Activated T-cell treated with anti-CD3 and anti-CD28 coated beads for 24 hours (primary cell): Measurements from ENCODE around the gene LRRC61.
"Not testable (repeated sequence)": the region's sequence is repeated elsewhere in the genome, so short reads cannot be mapped to it uniquely, and the experiment has no call there.

Experiments
- DNase-seq: peaks from one replicate; pipeline ENCODE4 v3.0.0-alpha.2; 2020; ENCODE audit warnings: low read depth

LRRC61 gene, protein sequence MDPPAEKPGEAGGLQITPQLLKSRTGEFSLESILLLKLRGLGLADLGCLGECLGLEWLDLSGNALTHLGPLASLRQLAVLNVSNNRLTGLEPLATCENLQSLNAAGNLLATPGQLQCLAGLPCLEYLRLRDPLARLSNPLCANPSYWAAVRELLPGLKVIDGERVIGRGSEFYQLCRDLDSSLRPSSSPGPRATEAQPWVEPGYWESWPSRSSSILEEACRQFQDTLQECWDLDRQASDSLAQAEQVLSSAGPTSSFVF

DNA sequence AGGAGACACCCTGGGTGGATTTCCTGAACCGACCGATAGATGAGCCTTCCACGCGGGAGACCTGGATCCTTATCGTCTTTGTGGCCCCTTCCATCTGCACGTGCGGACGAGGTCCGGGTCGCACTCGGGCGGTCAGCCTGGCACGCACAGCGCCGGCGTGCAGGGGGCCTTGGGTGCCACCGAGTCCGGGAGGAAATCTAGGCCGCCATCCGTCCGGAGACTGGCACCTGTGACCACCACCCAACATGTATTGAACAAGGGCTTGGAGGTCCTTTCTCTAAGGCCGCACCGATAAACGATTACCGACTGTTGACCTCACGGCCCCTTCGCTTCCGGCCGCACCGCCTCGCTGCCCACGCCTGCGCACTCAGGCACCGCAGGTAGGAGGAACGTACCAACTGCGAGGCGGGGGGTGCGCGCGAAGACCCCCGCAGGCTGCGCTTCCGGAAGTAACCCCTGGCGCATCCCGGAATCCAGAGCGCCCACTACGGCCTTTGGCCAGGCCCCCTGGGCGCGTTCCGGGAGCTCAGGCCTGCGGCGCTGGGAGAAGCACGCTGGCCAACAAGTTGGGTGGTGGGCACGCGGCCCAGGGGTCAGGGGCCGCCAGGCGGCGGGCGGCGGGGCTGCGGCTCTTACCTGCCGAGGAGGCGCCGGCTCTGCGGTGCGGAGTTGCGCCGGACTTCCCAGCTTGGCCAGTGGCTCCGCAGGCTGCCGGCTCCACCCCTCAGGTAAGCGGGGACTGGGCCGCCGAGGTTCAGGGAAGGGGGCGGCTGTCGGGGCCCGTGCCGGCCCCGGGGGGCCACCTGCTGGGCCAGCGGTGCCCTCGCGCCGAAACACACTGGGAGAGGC, at the start of gene LRRC61, which contains the start of gene ACTR3C:
TSS of gene LRRC61 (plus strand) at position 523 of the 849 bp plus-strand sequence. CDS start 13,507 bp downstream, outside the sequence.
TSS of gene ACTR3C (minus strand) at position 713 of the 849 bp plus-strand sequence. CDS start 28,249 bp downstream, outside the sequence.
- DNase-seq = peak; percentile 61

DNA sequence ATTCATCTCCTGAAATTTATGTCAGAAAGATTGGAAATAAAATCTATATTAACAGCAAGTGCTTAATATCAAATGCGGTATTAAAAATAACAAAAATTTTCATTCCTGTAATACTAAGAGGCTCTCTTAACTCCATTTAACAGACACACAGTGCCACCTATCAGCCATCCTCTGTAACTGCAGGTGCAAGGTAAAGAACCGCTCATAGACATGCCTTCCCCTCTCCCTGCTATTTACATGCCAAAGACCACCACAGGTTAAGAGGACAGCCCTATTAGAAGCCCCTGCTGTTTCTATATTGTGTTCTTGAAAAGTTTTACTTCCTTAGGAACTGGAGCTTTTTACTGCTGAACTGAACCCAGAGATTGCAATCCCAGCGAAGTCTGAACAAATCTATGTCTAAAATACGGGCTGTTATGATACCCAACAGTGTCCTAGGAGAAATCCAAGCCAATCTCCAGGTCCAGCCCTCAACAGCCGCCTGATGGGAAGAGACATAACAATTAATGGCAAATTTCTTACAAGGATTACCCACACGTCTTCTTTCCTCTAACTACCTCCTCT, 46.9 kb upstream of the LRRC61 start:
- DNase-seq = peak; percentile 44

DNA sequence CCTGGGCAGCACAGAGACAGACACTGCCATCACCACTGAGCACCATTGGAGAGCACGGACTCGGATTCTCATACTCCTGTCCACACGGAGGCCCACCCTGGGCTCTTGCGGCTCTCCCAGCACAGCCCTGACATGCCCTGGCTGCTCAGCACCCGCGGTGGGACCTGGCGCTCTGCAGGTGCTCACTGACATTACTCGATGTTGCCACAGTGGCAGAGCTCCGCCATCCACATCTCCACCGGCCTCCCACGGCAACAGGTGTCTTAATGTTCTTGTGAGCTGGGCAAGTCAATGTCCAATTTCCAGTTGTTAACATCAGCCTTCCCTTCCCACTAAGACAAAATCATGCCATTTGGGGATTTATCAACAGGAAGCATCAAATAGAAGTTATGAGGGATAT, 44.8 kb upstream of the LRRC61 start:
- not testable (repeated sequence) for DNase-seq

DNA sequence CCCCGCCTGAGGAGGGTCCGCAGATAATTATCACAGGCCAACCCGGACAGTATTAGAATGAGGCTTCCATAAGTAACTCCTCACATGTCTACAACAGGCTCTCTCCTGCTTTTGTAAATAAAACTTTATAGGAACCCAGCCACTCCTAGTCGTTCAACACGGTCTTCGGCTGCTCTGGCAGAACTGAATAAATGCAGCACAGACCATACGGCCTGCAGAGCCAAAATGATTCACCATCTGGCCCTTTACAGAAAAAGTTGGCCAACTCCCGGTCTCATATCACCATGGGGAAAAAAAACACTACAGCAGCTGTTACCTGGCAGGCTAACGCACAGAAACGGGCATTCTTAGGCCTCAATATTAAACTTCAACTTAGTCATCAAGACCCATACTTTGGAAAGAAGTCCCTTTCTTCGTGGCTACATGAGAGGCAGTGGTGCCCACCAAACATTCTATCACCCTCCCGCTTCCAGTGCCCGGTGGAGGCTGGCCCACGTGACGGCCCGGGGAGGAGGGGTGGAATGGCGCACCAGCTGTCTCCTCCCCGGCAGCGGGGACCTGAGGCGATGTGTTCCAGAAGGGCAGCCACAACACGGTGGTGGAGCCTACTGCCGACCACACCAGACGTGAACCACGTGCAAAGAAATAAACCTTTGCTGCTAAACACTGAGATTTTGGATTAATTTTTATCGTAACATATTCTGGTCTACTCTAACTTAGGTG, 41.3 kb upstream of the LRRC61 start:
- DNase-seq = not testable (repeated sequence)

DNA sequence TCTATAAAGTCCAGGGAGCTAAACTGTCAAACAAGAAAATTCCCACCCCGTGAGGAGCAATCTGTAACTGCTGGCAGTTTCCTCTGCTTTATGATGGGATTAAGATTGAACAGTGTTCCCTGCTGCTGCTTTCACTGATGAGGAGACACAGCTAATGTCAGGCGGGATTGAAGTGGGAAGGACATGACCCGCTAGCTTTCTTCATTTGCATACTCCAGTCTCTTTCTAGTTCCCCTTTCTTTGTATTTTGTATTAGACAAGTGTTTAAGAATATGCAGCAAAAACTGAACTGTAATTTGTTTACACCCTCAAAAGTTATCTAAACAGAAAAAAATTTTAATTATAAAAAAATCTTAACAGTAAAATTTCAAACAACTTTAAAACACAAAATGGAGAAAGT, 40.0 kb upstream of the LRRC61 start:
- not testable (repeated sequence) for DNase-seq

DNA sequence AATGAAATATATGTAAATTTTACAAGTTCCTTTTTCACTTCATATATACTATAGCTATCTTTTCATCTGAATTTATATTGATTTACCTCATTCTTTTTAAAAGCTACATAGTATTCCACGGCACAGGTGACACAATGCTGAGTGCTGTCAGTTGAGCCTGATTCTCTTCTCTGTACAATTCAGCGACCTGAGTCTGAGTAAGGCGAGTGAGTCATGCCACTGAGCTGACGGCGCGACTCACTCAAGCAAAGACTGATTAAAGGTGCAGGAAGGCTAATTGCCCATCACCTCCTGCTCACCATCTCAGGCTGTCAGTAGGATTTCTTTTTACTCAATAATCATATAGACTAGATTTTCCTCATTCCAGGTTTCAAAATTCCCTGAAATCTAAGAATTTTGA, 39.5 kb upstream of the LRRC61 start:
- DNase-seq = not testable (repeated sequence)

DNA sequence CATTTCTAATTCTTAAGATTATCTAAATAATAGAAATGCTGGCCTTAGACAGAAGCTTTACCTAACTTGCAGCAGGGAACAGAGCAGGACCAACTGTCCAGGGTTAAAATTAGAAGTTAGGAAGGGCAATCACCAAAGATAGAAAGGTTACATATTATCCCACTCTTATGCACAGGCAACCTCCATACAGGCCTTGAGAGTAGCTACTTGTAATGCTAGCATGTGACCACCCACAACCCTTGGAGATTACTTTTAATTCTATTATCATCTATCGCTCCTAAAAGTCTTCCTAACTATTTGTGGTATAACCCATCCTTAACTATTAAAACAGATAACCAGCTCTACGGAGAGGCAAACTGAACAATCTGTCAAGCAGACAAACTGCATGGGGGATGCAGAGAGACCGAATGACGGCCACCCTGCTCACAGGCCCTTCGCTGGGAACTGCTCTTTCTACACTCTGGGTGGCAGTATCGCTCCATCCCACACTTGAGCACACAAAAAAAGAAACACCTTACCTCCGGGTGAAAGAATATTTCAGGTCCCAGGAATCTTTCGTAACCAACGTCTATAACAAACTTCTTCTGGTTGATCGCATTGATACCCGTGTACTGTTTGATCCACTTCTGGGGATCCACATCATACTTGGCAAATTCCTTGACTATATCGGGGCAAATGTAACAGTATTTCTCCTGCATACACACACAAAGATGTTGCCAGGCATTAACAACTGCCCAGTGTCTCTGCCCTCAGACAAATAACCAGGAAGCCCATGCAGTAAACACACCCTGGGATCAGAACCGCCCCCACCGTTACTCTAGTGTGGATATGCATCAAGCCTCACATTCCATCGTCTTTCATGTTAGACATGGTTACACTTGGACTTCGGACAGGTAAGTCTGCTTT, 37.1 kb upstream of the LRRC61 start:
- peak; percentile 5 for DNase-seq

DNA sequence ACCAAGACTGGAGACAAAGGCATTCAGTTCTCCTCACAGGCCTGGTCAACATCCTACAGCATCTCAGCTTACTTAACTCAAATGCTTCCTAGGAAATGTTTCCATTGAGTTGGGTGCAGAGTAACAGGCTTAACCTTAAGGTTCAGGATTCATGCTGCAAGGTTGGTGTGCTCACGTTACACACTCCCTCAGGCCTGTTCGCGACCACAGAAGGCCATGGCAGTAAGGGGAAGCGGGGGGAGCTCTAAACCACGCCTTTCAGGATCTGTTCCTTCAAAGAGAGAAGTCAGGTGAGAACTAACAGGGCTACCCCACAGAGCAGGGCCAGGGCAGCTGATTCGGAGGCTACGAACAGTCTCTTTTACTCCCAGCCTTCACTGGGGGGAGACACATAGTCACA, 35.3 kb upstream of the LRRC61 start:
- not testable (repeated sequence) for DNase-seq

DNA sequence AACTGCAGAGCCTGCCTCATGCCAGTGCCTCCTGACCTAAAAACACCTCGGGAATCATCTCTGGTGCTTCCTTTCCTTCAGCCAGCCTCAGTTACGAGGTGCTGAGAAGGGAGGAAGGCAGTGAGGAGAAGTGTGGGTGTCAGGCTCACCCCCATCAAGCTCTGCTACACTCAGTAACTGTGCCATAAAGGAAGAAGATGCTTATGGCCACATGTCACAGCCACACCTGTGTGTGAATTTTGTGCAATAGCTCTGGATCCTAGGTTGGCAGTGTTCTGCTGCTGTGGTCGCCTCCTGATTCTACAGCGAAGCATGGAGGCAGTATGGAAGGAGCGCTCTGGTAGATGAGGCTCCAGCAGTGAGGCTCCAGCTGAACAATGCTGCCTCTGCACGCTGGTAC, 34.3 kb upstream of the LRRC61 start:
- DNase-seq = not testable (repeated sequence)

DNA sequence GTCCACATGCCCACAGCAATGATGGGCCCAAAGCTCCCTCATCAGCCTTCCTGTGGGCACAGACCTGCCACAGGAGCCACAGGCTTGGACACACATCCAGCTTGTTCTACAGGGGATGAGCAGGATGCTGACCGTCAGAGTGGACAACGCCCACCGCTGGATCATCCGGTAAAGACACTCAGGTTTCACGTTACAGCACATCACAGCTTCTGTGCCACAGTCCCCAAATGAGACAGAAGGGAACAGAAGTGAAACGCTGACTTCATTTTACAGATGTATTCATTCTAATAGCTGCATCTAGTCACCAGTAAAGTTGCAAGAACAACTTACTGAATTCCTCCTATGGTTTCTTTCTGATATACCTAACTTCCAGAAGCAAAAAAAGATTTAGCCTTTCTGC, 32.8 kb upstream of the LRRC61 start:
- not testable (repeated sequence) for DNase-seq

DNA sequence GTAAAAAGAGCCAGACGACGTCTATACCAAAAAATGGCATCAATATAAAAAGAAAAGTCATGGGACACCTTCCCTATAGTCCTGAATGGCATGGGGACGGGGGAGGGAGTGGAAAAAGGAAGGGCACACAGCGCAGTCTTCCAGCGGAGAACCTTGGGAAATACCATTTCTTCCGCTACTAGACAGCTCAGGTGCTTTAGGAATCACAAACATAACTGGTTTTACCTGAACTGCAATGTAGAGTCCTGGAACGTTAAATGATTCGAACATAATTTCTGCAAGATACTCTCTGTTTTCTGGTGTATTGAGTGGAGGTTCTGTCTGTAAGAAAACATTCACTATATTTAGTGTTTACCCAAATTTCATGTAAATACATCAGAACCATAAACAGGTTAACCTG, 28.1 kb upstream of the LRRC61 start:
- not testable (repeated sequence) for DNase-seq

DNA sequence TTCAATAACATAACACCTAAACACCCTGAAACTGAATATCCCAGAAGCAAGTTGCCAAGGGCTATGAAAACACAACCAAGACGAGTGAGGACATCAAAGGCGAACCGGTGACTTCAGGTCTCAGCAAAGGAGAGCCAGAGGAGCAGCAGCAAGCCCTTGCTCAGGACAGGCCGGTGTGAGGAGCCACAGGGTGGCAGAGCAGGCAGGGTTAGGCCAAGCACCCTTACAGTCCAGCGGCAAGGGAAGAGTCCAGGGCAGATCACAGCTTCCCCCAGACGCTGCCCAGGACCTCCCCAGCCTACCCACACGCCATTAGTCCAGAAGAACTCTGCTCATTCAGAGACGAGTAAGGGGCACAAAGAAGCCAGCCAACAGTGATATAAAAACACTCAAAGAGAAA, 27.5 kb upstream of the LRRC61 start:
- not testable (repeated sequence) for DNase-seq

DNA sequence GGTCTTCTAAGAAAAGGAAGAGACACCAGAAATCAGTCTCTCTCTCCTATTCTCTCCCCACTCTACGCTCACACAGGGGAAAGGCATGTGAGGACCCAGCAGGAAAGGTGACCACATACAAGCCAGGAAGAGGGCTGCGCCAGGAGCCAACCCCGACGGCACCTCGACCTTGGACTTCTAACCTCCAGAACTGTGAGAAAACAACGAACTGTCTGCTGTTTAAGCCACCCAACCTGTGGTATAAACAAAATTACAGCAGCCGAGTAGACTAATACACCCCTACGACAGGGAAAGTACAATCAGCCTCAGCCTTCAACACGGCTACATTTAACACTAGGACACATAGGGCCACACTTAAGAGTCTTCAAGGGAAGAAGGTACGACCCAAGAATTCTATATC, 26.4 kb upstream of the LRRC61 start:
- DNase-seq = not testable (repeated sequence)

DNA sequence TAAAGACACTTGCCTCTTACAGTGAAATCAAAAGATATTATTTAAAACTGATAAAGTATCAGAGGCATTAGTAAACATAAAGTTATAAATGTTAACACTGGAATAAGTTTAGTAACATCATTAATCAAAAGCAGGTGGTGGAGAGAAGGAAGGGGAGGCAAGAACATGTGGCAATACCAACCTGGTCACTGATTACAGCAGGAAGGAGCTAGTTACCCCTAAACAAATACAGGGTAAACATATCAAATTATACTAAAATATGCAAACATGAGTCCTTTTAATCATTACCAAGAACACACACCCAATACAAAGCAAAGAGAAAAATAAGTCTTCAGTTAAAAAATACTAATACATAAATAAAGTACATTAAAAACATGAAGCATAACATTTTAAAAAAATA, 25.2 kb upstream of the LRRC61 start:
- DNase-seq = not testable (repeated sequence)

DNA sequence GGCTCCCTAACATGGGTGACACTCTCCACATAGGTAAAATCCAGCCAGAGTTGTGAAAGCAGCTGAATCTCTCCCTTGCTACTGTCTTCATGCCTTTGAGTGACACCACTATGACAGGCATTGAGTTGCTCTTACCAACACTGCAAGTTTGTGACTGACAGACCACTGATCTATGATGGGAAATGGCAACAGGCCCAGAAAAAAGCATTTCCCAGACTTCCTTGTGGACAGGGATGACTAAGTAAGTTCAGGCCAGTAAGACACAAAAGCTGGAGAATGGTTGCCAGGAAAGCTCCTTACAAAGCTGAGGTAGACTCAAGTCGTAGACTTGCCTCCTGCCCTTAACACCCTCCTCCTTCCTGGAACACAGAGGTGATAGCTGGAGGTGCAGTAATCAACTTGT, 20.2 kb upstream of the LRRC61 start:
- DNase-seq = not testable (repeated sequence)

DNA sequence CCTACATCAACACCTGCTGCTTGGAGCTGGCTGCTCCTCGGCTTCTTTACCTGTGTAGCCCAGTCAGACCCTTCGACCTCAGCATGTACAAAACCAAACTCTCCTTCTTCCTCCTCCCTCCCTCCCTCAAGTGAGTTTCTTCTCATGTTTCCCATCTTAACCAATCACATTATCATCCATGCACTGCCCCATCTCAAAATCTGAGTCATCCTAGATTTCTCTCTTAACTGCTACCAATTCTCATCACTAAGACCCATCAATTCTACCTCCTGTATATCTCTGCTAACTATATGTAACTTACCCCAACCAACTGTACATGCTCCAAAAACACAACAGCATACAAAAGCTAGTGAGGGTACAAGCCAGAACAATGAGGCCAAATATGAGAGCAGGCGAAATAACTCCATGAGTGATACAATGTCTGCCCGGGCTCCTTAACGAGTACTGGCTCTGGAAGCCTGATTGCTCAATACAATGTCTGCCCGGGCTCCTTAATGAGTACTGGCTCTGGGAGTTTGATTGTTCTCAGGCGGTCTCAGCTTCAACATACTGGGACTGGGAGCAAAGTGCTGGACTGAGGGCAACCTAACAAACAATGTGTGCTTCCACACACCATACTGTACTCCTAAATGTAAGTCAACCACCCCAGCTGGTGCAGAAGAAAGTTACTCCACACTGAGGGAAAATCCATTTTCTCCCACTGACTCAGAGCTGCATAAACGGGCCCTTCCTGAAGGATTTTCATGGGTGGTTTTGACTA, 18.5 kb upstream of the LRRC61 start:
- DNase-seq = not testable (repeated sequence)

DNA sequence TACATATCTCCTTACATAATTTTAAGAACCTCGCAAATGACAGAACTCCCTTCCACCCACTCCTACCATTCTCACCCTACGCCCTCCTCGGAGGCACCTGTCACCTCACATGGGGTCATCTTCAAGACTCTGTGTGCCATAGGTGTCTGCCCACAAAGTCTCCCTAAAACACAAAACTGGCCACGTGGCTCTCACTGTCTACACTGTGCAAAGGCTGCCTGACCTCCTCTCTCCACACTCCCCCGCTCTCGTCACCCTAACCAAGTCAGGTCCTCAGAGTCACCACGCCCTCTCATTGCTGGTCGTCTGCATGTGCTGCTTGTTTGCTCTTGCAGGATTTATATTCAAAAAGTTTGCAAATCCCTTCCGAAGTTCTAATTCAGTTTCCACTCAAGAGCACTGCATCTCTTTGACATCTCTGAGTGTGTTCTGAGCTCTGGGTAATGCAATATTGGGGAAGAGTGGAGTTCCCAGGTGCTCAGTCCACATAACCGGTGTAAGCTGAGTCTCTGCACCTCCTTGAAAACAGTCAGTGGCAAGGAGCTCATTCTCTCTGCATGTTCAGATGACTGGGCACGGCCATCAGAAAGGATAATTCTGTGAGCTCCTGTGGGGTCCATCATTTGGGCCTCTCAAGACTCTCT, 17.8 kb upstream of the LRRC61 start:
- DNase-seq = not testable (repeated sequence)

DNA sequence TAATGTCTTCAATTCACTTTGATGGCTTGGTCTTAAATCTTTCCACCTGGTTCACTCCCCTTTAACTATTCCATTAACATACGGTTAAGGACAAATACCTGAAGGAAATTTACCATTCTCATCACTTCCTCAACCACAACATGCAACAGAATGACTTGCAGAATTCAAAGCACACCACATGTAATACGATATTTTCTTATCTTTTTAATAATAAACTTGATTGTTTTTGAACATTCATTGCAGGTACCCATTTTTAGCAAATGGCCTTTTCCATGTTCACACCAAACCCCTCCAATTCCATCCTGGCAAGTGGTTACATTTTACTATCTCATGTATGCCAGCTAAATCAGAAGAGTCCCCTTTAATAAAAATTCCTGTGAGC, 17.3 kb upstream of the LRRC61 start:
- DNase-seq = not testable (repeated sequence)

DNA sequence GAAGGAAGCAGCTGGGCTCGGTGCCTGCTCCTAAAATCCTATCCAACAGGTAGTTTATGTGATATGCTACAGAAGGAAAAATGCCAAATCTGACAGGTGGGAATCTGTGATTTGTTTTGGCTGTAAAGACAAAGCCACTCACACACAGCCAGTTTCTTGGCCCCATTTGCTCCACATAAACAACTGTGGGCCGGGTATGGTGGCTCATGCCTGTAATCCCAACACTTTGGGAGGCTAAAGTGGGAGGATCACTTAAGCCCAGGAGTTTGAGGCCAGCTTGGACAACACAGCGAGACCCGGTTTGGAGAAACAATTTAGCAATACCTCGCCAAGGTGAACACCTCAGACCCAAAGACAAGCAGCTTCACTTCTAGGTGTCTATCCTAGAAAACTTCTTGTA, 16.8 kb upstream of the LRRC61 start:
- not testable (repeated sequence) for DNase-seq

DNA sequence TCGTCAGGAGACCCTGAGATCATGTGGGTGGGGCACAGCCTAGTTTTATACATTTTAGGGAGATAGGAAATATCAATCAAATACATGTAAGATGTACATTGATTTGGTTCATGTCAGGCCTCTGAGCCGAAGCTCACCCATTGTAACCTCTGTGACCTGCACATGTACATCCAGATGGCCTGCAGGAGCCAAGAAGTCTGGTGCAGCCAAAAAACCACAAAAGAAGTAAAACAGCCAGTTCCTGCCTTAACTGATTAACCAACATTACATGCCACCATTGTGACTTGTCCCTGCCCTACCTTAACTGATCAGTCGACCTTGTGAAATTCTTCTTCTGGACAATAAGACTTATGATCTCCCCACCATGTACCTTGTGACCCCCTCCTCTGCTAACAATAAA, 16.0 kb upstream of the LRRC61 start:
- DNase-seq = no peak
